ENCODE results near the gene DUOXA2.

DUOXA2 gene

DNA sequence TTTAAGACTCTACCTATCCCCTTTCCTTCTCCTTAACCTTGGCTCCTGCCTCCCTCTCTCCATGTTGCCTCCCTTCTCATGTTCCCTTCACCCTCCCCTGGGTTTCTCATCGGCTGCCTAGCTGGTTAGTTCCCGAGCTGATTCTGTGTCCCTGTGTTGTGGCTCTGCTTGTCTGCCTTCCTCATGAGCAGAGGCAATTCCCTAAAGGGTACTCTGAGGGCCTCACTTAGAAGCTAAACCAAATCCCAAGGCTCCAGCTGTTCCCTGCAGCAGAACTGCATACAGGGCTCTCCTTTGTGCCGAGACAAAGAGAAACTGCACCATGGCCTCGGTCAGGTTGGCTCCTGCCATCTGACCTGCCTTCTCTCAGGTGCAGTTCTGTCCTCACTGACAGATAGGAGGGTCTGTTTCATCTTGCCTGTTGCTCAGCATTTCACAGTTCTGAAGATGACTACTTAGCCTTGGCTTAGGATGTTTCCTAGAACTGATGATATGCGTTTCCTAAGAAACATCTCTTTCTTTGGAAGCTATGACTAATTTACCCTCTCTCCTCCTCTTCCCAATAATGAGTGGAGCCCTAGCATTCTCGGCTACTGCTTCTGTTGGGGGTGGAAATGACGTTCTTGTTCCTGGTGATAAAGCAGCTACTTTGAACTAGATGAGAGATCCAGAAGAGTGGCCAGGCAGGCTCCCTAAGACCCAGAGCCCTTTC, 42.8 kb downstream of the DUOXA2 start:
- TF ChIP-seq FOXP2 (optimal IDR thresholded peaks at IDR 0.05; ENCODE audit: borderline replicate concordance, extremely low read depth, extremely low read length, insufficient read depth) (no peak), POLR2AphosphoS5 (IDR thresholded peaks at IDR 0.05; ENCODE audit: low read depth, low read length) (no peak), SIN3A (IDR thresholded peaks at IDR 0.05; ENCODE audit: borderline replicate concordance, insufficient read depth, low read length) (no peak), TAF1 (IDR thresholded peaks at IDR 0.05; ENCODE audit: borderline replicate concordance, insufficient read depth, low read length) (no peak)
- TF ChIP-seq, protein P1, sequence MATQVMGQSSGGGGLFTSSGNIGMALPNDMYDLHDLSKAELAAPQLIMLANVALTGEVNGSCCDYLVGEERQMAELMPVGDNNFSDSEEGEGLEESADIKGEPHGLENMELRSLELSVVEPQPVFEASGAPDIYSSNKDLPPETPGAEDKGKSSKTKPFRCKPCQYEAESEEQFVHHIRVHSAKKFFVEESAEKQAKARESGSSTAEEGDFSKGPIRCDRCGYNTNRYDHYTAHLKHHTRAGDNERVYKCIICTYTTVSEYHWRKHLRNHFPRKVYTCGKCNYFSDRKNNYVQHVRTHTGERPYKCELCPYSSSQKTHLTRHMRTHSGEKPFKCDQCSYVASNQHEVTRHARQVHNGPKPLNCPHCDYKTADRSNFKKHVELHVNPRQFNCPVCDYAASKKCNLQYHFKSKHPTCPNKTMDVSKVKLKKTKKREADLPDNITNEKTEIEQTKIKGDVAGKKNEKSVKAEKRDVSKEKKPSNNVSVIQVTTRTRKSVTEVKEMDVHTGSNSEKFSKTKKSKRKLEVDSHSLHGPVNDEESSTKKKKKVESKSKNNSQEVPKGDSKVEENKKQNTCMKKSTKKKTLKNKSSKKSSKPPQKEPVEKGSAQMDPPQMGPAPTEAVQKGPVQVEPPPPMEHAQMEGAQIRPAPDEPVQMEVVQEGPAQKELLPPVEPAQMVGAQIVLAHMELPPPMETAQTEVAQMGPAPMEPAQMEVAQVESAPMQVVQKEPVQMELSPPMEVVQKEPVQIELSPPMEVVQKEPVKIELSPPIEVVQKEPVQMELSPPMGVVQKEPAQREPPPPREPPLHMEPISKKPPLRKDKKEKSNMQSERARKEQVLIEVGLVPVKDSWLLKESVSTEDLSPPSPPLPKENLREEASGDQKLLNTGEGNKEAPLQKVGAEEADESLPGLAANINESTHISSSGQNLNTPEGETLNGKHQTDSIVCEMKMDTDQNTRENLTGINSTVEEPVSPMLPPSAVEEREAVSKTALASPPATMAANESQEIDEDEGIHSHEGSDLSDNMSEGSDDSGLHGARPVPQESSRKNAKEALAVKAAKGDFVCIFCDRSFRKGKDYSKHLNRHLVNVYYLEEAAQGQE (IDR thresholded peaks at IDR 0.05; ENCODE audit: insufficient read depth in 1 of 2, low read depth in 2 of 2, low read length in 2 of 2): no peak

DNA sequence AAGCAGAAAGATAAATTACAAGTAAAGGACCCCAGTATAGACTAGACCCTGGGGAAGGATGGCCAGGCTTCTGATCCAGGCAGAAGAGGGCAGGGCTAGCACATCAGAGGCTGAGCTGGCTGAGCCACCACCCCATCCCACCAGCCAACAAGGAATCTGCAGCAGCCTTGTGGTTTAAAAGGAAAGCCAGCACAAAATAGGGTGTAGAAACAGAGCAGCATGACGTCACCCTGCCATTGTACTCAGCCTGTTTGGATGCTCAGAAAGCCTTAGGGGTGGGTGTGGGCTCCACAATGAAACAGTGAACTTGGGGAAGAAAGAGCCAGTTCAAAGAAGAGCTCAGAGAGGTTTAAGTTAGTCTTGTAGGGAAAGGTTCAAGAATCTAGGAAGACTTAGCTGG, 43.8 kb downstream of the DUOXA2 start:
- TF ChIP-seq FOXP2 (optimal IDR thresholded peaks at IDR 0.05; ENCODE audit: borderline replicate concordance, extremely low read depth, extremely low read length, insufficient read depth) (no peak), POLR2AphosphoS5 (IDR thresholded peaks at IDR 0.05; ENCODE audit: low read depth, low read length) (no peak), TAF1 (IDR thresholded peaks at IDR 0.05; ENCODE audit: borderline replicate concordance, insufficient read depth, low read length) (no peak), SIN3A (IDR thresholded peaks at IDR 0.05; ENCODE audit: borderline replicate concordance, insufficient read depth, low read length) (no peak)
- TF ChIP-seq, protein P1 (IDR thresholded peaks at IDR 0.05; ENCODE audit: insufficient read depth in 1 of 2, low read depth in 2 of 2, low read length in 2 of 2): no peak

DNA sequence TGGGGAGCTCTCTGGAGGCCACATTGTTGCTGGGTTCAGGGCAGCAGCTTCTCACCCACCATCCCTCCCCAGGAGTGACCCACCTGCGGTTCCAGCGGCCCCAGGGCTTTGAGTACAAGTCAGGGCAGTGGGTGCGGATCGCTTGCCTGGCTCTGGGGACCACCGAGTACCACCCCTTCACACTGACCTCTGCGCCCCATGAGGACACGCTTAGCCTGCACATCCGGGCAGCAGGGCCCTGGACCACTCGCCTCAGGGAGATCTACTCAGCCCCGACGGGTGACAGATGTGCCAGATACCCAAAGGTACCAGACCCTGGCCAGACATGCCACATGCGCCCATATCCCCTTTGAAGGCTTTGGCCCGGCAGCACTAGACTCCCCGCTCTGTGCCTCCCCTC, 47.5 kb downstream of the DUOXA2 start:
- TF ChIP-seq TAF1 (IDR thresholded peaks at IDR 0.05; ENCODE audit: borderline replicate concordance, insufficient read depth, low read length) (no peak), SIN3A (IDR thresholded peaks at IDR 0.05; ENCODE audit: borderline replicate concordance, insufficient read depth, low read length) (no peak), FOXP2 (optimal IDR thresholded peaks at IDR 0.05; ENCODE audit: borderline replicate concordance, extremely low read depth, extremely low read length, insufficient read depth) (no peak), POLR2AphosphoS5 (IDR thresholded peaks at IDR 0.05; ENCODE audit: low read depth, low read length) (no peak)
- TF ChIP-seq, protein P1 (IDR thresholded peaks at IDR 0.05; ENCODE audit: insufficient read depth in 1 of 2, low read depth in 2 of 2, low read length in 2 of 2): no peak

DNA sequence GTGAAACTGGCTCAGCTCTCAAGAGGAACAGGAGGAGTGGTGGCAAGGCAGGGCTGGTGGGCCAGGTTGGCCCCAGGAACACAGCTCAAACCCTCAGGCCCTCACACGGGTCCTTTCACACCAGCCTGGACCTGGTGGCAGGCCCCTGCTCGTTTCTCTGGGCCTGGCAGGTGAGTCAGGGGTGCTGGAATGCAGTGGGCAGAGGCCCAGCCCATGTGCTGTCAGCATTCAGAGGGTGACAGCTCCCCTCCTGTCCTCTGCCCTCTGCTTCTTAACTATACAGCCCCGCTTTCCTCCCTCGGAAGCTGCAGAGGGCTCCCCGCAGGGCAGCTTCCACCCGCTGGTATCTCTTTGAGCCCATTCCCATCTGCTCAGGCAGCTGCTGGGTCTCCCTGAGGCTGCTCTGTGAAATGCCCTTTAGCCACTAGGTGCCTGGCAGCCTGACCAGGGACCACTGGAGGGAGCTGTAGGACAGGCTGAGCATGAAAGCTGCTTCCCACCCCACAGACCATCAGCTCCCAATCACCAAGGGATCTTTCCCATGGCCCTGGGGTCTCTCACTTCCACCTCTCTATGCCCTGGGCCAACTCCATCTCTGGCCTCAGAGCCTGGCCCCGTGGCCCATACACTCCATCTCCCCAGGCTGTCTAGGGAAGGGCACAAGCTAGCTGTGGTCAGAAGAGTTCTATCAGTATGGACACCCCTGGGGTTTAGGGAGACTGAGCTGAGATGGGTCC, 48.8 kb downstream of the DUOXA2 start:
- TF ChIP-seq SIN3A (IDR thresholded peaks at IDR 0.05; ENCODE audit: borderline replicate concordance, insufficient read depth, low read length): no peak
- TF ChIP-seq FOXP2 (optimal IDR thresholded peaks at IDR 0.05; ENCODE audit: borderline replicate concordance, extremely low read depth, extremely low read length, insufficient read depth): peak; percentile 46

DNA sequence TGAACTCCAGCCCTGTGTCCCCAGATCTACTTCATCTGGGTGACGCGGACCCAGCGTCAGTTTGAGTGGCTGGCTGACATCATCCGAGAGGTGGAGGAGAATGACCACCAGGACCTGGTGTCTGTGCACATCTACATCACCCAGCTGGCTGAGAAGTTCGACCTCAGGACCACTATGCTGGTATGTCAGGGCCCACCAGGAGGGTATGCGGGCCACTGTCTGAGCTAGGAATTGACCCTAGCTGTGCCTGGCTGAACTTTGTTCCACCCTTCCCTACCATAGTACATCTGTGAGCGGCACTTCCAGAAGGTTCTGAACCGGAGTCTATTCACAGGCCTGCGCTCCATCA, 49.4 kb downstream of the DUOXA2 start:
- TF ChIP-seq SIN3A (IDR thresholded peaks at IDR 0.05; ENCODE audit: borderline replicate concordance, insufficient read depth, low read length) (no peak), TAF1 (IDR thresholded peaks at IDR 0.05; ENCODE audit: borderline replicate concordance, insufficient read depth, low read length) (no peak), POLR2AphosphoS5 (IDR thresholded peaks at IDR 0.05; ENCODE audit: low read depth, low read length) (no peak), FOXP2 (optimal IDR thresholded peaks at IDR 0.05; ENCODE audit: borderline replicate concordance, extremely low read depth, extremely low read length, insufficient read depth) (no peak)

DNA sequence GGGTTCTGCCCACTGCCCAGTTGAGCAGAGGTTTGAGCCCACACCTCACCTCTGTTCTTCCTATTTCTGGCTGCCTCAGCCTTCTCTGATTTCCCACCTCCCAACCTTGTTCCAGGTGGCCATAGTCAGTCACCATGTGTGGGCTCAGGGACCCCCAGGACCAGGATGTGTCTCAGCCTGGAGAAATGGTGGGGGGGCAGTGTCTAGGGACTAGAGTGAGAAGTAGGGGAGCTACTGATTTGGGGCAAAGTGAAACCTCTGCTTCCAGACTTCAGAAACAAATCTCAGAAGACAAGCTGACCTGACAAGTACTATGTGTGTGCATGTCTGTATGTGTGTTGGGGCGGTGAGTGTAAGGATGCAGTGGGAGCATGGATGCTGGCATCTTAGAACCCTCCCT, 50.8 kb downstream of the DUOXA2 start:
- TF ChIP-seq TAF1 (IDR thresholded peaks at IDR 0.05; ENCODE audit: borderline replicate concordance, insufficient read depth, low read length): no peak
- no peak for TF ChIP-seq FOXP2 (optimal IDR thresholded peaks at IDR 0.05; ENCODE audit: borderline replicate concordance, extremely low read depth, extremely low read length, insufficient read depth)
- no peak for TF ChIP-seq POLR2AphosphoS5 (IDR thresholded peaks at IDR 0.05; ENCODE audit: low read depth, low read length)
- no peak for TF ChIP-seq SIN3A (IDR thresholded peaks at IDR 0.05; ENCODE audit: borderline replicate concordance, insufficient read depth, low read length)
- TF ChIP-seq, protein P1 (IDR thresholded peaks at IDR 0.05; ENCODE audit: insufficient read depth in 1 of 2, low read depth in 2 of 2, low read length in 2 of 2): no peak

All from PFSK-1 (cell line).